Glutamatergic neuron (in vitro differentiated cells): Measurements from ENCODE around the gene ADCYAP1R1. TPM values are rescaled to one million over a fixed set of nuclear protein-coding genes. Genes with fewer than 3 reads are reported as not detected.

Experiments used
- DNase-seq: peaks from one replicate; pipeline ENCODE4 v3.0.0; 2022
- H3K27ac Mint-ChIP-seq: one replicate; pipeline ENCODE4 v1.8.0; 2020; ENCODE audit warnings: mild to moderate bottlenecking, mixed read lengths, inconsistent platforms; ENCODE audit not compliant: unreplicated experiment
- H3K27me3 Mint-ChIP-seq: one replicate; pipeline ENCODE4 v1.8.0; 2020; ENCODE audit warnings: mild to moderate bottlenecking, moderate library complexity, mixed read lengths, inconsistent platforms; ENCODE audit not compliant: unreplicated experiment
- H3K36me3 Mint-ChIP-seq: one replicate; pipeline ENCODE4 v1.8.0; 2020; ENCODE audit warnings: mild to moderate bottlenecking, mixed read lengths, inconsistent platforms; ENCODE audit not compliant: unreplicated experiment
- H3K4me1 Mint-ChIP-seq: one replicate; pipeline ENCODE4 v1.8.0; 2020; ENCODE audit warnings: mild to moderate bottlenecking, low read depth, mixed read lengths, inconsistent platforms; ENCODE audit not compliant: unreplicated experiment
- H3K4me3 Mint-ChIP-seq: one replicate; pipeline ENCODE4 v1.8.0; 2020; ENCODE audit warnings: mild to moderate bottlenecking, mixed read lengths, inconsistent platforms; ENCODE audit not compliant: unreplicated experiment
- H3K9me3 Mint-ChIP-seq: one replicate; pipeline ENCODE4 v1.8.0; 2020; ENCODE audit warnings: mild to moderate bottlenecking, moderate library complexity, mixed read lengths, inconsistent platforms; ENCODE audit not compliant: unreplicated experiment
- total RNA-seq: library from RNA; stranded (reverse); fragmentation: NEBNext Ultra II Directional; extraction: Animal tissue kit (Norgen Biotek cat#: 25700); gene quantifications from one replicate; pipeline ENCODE4 v1.2.1, GENCODE V29; 2021; ENCODE audit not compliant: unreplicated experiment
- TF ChIP-seq, protein P1 (sequence below): fragments of 200-600 bp; sonication (generic); IDR thresholded peaks from one replicate; pipeline ENCODE4 v1.5.0; 2021; ENCODE audit not compliant: partially characterized antibody, unreplicated experiment

ADCYAP1R1 gene
- total RNA-seq, 1 donor from 2014 or later, result 0.71 TPM

DNA sequence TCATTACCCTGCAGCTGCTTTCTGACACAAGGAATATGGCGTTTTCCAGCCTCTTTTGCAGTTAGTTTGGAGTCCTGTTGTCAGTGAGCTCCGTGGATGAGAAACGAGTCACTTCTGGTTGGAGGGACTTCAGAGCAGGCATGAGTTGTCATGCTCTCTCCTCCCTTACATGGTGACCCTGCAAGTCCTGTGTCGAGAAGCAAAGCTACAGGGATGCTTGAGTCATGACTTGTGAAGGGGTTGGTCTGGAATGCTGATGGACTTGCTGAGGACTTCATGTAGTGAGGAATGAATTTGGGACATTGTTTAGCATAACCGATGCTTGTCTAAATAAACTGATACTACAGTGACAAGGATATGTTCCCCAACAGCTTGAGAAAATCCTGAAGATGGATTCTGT lies 108.8 kb downstream of the ADCYAP1R1 start:
- no peak for DNase-seq
- Mint-ChIP-seq H3K27me3 (no peaks in the 10 kb centered on the region), H3K36me3 (no peaks in the 10 kb centered on the region), H3K4me3 (no peak overlapping the region), H3K4me1 (no peaks in the 10 kb centered on the region), H3K9me3 (no peaks in the 10 kb centered on the region), H3K27ac (no peak overlapping the region)
- TF ChIP-seq, protein P1, sequence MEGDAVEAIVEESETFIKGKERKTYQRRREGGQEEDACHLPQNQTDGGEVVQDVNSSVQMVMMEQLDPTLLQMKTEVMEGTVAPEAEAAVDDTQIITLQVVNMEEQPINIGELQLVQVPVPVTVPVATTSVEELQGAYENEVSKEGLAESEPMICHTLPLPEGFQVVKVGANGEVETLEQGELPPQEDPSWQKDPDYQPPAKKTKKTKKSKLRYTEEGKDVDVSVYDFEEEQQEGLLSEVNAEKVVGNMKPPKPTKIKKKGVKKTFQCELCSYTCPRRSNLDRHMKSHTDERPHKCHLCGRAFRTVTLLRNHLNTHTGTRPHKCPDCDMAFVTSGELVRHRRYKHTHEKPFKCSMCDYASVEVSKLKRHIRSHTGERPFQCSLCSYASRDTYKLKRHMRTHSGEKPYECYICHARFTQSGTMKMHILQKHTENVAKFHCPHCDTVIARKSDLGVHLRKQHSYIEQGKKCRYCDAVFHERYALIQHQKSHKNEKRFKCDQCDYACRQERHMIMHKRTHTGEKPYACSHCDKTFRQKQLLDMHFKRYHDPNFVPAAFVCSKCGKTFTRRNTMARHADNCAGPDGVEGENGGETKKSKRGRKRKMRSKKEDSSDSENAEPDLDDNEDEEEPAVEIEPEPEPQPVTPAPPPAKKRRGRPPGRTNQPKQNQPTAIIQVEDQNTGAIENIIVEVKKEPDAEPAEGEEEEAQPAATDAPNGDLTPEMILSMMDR, result no peak

Other genes with a start within 250 kb of the ADCYAP1R1 start
- not detected for gene AQP1, start 140.5 kb upstream of the ADCYAP1R1 start, total RNA-seq
- gene GHRHR, start 88.4 kb upstream of the ADCYAP1R1 start, total RNA-seq, result not detected